Germinal center (tissue), 1 donor: ENCODE results near the gene MOXD1.

Source experiments
- DNase-seq: peaks from one replicate; pipeline ENCODE4 v3.0.0; 2012; ENCODE audit warnings: mixed read lengths, low spot score

MOXD1 gene

DNA sequence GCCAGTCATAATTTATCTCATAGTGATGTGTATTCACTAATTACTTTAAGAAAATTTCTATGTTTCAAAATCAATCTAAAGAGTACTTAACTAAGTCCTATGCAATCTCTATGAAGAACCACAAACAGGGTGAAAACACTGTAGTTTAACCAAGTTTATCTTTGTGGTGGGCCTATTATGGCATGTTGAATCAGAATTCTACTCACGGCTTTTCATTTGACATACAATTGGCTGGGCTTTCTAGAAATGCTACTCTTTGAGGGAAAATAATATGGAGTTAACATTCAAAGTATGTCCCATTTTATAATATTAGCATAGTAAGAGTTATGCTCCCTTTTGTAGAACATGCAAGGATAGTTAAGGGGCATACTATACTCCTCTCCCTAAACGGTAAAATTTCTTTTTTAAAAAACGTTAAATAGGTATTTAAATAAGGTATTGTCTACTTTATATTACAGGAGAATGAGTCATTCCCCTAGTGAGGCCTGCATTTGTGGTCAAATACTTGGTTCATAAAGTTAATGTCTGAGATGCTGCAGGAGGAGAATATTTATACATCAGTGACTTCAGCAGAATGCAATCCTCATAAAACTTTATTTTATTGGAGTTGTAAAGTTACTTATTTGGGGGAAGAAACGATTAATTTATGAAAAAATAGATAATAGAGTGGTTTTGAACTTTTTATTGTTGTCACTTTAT, 1.8 kb downstream of the MOXD1 start:
- no peak for DNase-seq

DNA sequence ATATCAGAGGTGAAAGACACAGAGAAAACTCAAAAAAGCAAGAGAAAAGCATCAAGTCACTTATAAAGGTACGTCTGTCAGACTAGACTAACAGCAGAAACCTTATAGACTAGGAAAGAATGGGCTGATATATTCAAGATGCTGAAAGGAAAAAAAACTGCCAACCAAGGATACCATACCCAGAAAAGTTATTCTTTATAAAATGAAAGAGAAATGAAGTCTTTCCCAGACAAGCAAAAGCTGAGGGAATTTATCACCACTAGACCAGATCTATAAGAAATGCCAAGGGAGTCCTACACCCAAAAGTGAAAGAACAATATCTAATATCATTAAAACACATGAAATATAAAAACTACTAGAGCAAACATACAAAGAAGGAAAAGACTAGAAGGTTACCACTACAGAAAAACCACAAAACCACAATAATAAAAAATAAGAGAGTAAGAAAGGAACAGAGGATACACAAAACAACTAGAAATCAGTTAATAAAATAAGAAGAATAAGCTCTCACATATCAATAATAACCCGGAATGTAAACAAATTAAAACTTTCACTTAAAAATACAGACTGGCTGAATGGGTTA, 6.2 kb downstream of the MOXD1 start:
- DNase-seq, result no peak

GRCh38 chr6:132392792-132393191, 8.5 kb downstream of the MOXD1 start:
- peak; percentile 37 for DNase-seq

GRCh38 chr6:132392270-132392646, 9.0 kb downstream of the MOXD1 start:
- DNase-seq, result no peak

- DNase-seq, result no peak
Measured at GRCh38 chr6:132391391-132392269, 9.6 kb downstream of the MOXD1 start.

DNA sequence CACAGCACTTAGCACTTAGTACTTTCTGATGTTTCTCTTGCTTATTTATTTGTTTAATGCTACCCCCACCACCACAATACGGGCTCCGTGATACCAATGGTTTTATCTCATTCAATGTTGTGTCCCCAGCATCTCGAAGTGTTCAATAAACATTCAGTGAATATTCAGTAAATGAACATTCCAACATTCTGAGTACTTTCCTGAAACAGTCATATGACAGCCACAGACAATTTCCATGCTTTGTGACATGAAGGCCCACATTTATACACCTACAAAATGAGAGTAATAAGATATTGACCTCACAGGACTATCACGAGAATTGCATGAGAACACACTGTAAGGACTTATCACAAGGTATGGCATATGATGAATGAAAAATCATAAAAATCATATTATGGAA, 10.8 kb downstream of the MOXD1 start:
- DNase-seq, result no peak

DNA sequence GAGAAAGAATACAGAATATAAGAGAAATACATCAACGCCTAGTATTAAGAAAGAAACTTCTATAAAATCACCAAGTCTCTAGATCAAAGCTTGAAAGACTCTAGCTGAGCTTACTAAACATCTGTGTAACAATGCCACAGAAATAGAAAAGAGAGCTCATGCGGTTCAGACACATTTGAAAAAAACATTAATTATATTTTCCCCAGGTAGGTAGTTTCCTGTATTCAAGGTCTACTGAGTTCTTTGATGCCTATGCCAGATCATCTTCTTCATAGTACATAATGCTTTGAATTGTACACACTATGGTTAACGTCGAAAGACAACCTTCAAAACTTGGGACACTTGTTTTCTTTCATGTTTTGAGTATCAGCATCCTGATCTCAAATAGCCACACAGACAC, 11.3 kb downstream of the MOXD1 start:
- no peak for DNase-seq

DNA sequence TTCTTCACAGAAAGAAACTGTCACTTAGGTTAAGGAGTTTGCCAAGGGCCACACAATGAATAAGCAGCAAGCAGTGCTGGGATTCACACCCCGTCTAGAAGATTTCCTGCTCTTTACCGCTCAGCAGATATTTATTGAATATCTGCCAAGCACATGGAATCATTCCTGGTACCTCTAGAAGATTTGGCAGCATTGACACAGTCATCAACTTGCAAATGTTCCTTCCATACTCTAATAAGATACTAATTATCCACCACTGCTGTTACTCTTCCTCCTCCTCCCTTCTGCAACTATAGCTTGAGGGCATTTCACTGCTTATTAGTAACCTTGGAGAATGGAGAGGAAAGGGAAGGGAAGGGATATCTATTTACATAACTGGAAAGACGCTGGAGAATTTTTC, 13.0 kb downstream of the MOXD1 start:
- no peak for DNase-seq

- DNase-seq, result no peak
Measured at GRCh38 chr6:132382630-132383175, 18.6 kb downstream of the MOXD1 start.

DNA sequence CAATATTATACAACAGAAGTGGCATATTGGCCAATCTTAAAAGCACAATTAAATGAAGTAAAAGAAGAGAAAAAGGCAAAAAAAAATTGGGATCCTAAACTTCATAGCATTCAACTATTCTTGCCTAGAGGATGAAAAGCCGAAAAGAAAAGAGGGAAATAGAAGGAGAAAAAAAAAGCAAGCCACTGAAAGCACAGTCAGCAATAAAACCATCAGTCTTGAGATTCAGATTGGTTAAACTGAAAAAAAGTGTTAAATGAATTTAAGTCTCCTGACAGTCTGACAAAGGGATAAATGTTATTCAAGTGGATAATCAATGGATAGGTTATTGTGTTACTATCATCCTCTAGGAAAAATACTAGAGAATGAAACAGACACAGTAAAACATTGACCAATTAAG, 19.9 kb downstream of the MOXD1 start:
- DNase-seq, result no peak

GRCh38 chr6:132380358-132381029, 20.8 kb downstream of the MOXD1 start:
- DNase-seq, result no peak

DNA sequence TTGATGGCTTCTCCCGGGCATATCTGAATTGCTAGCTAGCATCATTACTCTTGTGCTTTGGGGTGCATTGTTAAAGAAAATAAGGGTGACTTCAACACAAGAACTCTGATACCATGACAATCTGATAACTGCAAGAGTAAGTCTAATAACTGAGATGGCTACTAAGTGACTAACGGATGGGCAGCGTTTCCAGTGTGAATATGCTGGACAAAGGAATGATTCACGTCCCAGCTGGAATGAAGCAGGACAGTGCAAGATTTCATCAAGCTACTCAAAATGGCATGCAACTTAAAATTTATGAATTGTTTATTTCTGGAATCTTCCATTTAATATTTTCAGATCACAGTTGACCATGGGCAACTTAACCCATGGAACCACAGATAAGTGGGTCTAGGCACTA, 31.7 kb downstream of the MOXD1 start:
- no peak for DNase-seq

DNA sequence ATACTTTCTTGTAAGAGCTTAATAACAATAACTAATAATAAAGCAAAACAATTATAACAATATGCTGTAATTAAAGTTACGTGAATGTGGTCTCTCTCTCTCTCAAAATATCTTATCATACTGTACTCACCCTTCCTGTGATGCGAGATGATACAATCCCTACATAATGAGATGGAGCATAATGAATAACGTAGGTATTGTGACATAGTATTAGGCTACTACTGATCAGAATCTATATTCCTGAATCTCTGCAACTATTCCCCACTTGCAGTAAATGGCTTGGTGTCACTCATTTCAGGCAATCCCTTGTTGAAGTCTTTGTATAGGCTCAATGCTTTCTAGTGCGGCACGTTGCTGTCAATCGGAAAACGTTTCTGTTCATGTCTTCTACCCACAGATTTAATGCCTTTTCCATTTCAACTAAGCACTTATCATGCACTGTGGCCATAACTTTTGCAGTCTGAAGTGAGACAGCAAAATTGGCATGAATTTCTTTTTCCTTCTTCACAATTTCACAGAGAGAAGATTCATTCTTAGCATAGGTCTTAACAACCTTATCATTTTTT, 32.3 kb downstream of the MOXD1 start:
- no peak for DNase-seq

DNA sequence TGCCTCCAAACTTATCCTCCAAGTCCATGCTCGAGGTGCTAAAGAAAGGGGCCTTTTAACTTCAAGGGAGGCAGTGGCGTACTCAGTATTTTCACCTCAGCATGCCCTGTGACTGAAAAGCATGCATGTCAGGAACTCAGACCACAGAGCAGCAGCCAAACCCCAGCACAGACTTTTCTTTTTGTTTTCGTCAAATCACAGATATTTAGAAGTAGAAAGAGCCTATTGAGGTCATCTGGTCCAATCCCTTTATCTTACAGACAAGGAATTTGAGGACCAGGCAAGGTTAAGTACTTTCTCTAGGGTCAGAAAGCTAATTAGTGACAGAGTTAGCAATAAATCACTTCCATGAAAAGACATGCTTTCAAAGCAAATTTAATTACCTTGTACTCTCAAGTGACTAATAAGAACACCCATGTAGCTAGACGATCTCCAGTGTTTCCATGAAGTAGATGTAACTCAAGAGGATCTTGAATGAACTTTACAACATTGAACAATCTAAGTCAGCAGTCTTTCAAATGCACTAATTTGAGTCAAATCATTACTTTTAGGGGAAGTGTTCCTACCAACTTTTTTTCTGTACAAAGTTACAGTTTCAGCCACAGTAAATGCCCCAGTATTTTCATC, 35.9 kb downstream of the MOXD1 start:
- DNase-seq, result no peak

DNA sequence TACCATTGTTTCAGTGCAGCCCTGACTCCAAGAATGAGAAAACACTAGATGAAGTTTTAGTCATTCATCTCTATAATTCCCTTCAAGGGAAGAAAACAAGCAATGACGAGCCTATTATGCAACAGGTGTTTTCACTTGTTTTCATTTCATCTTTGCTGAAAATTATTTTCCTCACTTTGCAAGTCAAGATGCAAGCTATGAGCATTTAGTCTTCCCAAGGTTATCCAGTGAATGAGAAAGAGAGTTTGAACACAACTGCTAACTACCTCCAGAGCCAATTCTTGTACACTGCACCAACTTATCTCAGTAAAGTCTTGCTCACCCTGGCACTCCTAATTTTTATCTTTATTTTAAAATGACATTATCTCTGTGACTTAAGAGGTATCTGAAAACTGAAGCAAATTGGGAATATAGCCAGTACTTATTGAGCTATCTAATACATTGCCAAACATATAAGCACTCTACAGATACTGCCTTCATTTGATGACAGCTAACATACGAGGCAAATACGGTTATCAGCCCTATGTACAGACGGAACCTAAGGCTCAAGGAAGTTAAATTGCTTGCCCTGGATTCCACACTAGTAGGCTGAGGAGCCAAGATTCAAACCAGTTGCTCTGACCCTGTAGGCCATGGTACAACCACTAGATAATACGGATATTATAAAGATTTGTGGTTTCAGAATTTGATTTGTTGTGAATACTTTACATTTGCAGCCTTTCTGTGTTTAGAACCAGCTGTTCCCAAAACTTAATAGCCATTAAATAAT, 36.8 kb downstream of the MOXD1 start:
- DNase-seq, result no peak

DNA sequence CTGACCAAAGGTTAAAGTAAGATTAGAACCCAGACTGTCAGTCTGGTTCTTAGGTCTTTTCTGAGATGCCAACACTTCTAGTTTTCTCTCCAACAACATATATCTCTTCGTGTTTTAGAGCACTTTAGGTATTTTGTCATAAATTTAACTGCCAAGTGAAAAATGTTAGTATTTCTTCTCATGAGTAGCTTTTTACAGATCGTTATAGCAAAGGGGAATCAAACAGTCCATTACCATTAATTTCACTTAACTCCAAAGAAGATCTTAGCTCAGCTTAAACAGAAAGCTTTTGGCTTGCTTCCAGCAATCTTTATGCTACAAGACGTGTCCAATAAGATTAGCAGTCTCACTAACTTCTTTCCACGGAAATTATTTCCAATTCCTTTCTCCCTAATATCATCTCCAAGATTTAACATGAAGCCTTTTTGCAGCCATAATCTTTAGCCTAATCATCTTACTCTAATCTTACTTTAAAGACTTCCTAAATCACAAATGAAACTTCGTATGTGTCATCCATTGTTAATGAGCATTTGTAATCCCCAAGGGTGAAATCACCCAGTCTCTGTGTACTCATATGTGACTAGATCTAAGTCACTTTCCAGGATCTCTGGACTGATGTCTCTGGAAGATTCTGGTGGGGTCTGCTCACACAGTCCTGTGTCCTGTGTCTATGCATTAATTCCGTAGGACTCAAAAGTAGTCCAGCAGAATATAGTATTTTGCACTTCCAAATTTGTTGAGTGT, 38.7 kb downstream of the MOXD1 start:
- no peak for DNase-seq

DNA sequence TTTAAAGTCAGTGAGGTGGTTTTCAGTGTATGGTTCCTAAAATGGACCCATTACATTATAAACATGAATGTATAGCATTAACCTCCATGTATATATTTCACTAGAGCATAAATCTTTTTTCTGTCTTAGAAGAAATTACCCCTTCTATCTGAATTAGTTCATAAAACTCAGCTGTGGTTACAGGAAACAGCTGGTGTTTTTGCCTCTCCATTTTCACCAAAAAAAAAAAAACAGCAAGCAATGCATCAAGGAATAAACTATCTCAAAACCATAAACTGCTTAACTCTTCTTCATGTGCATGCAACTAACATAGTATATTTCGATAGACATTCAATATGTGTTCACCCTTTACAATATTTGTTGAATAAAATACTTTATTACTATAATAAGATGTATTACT, 40.2 kb downstream of the MOXD1 start:
- no peak for DNase-seq

- DNase-seq, result no peak
Measured at GRCh38 chr6:132359886-132360285, 41.4 kb downstream of the MOXD1 start.

- no peak for DNase-seq
Measured at GRCh38 chr6:132357120-132357519, 44.2 kb downstream of the MOXD1 start.
